Activated naive CD4-positive, alpha-beta T cell treated with anti-CD3 and anti-CD28 coated beads, Interleukin-2, amount 50 U/mL, for 72 hours (primary cell): Measurements from ENCODE around the gene ABCA13. TPM values are rescaled to one million over a fixed set of nuclear protein-coding genes. Genes with fewer than 3 reads are reported as not detected.

ENCODE experiments used
- ATAC-seq, 2 donors: fragments of 150-1000 bp; cut with Tn5 transposase; 2 replicates each; pipeline ENCODE4 v1.10.0; 2021; ENCODE audit warnings: mild to moderate bottlenecking in 2 of 2, moderate library complexity in 2 of 2
- DNase-seq, 2 donors: peaks; one replicate each; pipeline ENCODE4 v3.0.0; 2021 to 2022; ENCODE audit warnings: low spot score in 2 of 2
- H3K27ac Mint-ChIP-seq, 2 donors: one replicate each; pipeline ENCODE4 v1.8.0; 2022; ENCODE audit warnings: mild to moderate bottlenecking in 2 of 2, mixed read lengths in 2 of 2
- H3K36me3 Mint-ChIP-seq, 2 donors: one replicate each; pipeline ENCODE4 v1.8.0; 2022; ENCODE audit warnings: mixed read lengths in 2 of 2
- H3K9me3 Mint-ChIP-seq, 2 donors: one replicate each; pipeline ENCODE4 v1.8.0; 2022; ENCODE audit warnings: mixed read lengths in 2 of 2
- total RNA-seq, 2 donors: library from RNA; stranded (reverse); gene quantifications; one replicate each; pipeline ENCODE4 v1.2.3, GENCODE V29; 2022

Gene ABCA13
- total RNA-seq, 2 donors from 2014 or later, result not detected

DNA sequence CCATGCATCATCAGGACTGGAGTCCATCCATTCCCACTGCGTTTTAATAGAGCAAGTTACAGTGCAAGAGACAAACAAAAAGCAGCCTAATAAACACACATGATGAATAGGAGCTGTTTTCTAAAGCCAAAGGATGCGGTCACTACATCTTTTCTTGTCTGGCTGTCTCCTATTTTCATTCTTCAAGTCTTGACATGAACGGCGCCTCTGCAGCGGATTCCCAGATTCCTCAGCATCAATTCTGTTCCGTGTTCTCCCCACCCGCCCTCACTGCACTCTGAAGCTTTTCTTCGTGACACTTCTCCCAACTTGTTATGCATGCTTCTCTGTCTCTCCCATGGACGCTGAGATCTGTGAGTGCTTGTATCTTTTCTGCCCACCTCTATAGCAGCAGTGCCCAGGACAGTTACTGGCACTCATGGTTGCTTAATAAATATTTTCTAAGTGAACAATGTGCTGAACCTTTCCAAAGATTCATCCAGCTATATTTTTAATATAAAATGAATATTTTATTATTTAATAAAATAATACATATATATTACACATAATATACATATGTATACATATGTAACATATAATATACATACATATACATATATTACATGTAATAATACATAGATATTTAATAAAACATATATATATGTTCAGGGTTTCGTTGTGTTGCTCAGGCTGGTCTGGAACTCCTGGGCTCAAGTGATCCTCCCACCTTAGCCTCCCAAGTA, 242.9 kb downstream of the ABCA13 start:
- Mint-ChIP-seq H3K36me3 (no peaks in the 10 kb centered on the region), H3K27ac (no peak overlapping the region), H3K9me3 (no peaks in the 10 kb centered on the region)
- DNase-seq, result no peak
- ATAC-seq, result no peak

DNA sequence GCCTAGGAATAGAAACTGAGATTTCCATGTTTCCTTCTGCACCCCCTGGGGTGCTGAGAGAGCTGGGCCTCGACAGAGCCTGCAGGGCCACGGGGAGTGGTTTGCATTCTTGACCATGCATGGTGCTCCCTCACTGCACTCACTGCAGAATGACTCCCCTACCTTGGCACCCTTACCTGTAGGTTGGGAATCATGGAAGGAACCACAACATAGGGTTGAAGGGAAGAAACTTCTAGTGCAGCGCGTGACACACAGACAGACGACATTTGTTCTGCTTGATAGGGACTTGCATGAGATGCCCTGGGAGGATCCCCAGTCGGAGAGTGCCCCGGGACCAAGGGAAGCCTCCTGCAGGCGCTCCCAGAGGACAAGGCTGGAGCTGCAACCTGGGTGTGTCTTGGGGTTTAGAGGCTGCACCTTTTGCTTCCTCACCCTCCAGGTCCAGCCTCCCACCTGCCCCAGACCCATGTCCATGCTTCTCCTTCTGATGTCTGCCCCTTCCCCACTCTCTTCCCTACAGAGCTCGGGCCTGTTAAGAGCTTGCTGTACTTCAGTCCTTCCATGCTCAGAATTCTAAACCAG, 245.2 kb downstream of the ABCA13 start:
- Mint-ChIP-seq H3K9me3 (no peaks in the 10 kb centered on the region), H3K36me3 (no peaks in the 10 kb centered on the region), H3K27ac (no peak overlapping the region)
- DNase-seq (no peak), ATAC-seq (no peak)

DNA sequence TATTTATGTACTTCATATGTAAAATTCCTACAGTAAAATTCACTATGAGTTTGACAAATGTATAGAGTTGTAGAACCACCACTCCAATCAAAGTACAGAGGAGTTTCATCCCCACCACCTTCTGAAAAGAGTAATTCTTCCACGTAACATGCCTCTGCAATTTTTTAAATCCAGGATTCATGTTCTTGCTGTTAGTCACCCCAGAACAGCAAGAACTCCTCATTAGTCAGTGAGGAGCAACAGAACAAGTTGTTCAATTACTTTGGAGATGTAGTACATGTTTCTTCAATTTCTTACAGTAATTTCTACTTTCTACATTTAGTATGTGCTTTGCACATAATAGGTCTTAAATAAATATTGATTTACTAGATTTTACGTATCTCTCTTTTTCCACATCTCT, 248.1 kb downstream of the ABCA13 start:
- Mint-ChIP-seq H3K9me3 (peaks cover 0 to 3% of the 10 kb centered on the region in 2 donors), H3K27ac (peak overlapping the region in 1 of 2 donors; percentile 15), H3K36me3 (no peaks in the 10 kb centered on the region)
- ATAC-seq (no peak), DNase-seq (no peak)

DNA sequence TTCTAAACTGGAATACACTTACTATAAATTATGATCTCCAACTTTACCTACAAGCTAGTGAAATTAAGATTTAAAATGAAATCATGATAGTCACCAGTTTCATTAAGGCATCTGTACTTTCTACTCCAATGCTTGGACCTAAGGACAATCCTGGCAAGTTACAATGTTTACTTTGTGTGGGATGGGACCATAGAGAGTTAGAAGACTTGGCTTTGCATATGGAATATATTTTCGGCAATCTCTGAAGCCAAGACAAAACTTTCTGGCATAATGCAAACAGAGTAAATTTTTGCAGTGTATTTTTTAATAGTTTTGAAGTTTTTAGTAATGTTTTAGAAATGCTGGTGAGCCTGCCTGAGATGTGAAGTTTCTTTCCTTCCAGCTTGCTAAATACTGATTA, 248.9 kb downstream of the ABCA13 start:
- no peak overlapping the region for H3K27ac Mint-ChIP-seq
- DNase-seq (no peak), ATAC-seq (no peak)
- peaks cover 0 to 3% of the 10 kb centered on the region in 2 donors for H3K9me3 Mint-ChIP-seq
- no peaks in the 10 kb centered on the region for H3K36me3 Mint-ChIP-seq

DNA sequence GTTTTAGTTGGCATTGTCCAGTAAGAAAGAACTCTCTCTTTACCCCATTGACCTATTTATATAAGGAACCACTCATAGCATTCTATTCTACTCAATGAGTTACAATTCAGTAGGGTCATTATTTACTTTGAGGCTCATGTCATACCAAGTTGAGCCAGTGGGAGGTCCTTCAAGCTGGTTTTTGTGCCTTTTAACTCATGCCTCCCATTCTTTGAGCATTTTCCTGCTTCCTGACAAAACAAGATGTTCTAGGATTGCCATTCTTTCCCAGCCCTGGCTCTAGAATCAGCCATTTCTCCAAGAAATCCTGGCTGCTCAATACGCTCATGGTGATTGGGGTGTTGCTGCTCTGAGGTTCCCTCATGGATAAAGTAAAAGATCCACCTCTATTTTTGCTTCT, 250.1 kb downstream of the ABCA13 start:
- Mint-ChIP-seq H3K9me3 (peaks cover 0 to 3% of the 10 kb centered on the region in 2 donors), H3K36me3 (no peaks in the 10 kb centered on the region), H3K27ac (no peak overlapping the region)
- DNase-seq (no peak), ATAC-seq (no peak)

DNA sequence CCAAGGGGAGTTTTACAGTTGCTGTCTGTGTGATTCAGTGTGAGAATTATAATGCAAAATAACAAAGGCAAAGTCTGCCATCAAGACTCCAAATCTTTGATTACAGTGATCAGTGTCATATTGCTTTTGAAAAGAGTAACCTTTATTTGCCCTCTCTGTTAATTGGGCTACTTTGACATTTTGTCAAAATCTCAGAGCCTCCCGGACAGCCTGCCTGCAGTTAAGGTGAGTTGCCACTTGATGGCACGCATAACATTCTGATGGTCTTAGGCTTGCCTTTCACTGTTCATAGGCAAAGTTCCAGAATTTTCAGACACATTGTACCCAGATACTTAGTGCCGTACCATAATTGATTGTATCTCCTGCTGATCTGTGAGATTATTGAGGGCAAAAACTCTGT, 253.5 kb downstream of the ABCA13 start:
- Mint-ChIP-seq H3K36me3 (no peaks in the 10 kb centered on the region), H3K9me3 (peaks cover 0 to 3% of the 10 kb centered on the region in 2 donors), H3K27ac (no peak overlapping the region)
- DNase-seq (no peak), ATAC-seq (no peak)

DNA sequence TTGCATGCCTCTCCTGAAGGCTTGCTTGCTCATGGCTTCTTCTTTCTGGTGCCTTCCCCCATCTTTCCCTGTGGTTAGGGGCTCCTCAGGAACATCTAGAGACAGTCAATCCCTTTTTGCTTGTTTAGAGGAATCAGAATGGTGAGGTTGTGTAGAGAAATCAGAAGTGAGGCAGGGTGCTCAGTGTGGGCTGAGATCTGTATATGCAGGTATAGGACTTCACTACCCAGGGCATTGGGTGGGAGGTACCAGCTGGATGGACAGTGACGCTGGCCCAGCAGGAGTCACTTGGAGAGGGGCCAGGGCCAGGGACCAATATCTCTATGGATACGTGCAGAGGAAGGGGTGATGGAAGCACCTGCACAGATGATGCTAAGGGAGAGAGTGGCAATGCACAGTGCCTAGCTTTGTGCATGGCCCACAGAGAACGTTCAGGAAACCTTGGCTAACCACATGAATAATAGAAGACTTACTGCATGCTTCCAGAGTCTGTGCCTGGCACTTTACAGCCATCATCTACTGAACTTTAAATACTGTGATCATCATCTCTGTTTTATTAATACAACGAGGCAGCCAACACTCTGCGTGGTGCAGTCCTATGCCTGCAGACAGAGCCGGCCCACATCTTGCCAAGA, 255.2 kb downstream of the ABCA13 start:
- Mint-ChIP-seq H3K27ac (no peak overlapping the region), H3K9me3 (peaks cover 0 to 3% of the 10 kb centered on the region in 2 donors), H3K36me3 (no peaks in the 10 kb centered on the region)
- ATAC-seq (no peak), DNase-seq (no peak)

DNA sequence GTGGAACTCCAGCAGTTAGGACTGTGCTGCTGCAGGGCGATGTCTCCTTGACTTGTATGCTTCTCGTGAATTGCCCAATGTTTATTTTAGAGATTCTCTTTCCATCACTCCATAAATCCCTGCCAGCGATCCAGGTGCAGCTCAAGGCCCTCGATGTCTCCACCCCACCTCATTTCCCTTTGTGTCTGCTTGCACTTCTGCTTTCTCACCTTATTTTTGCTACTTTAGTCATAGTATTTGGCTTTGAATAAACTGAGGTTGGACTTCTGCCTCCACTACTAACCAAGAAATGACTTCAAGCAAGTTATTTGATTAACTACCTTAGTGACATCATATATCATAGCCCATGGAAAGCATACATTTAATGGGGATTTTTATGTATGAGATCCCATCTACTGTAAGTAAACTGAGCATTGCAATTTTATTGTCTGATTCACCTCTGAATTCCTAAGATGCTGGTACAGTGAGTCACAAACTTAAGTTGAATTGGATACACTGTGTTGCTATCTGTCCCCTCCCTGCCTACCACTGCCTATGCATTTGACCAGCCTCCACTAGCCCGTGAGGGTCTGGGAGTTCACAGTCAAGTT, 255.8 kb downstream of the ABCA13 start:
- Mint-ChIP-seq H3K27ac (no peak overlapping the region), H3K36me3 (no peaks in the 10 kb centered on the region), H3K9me3 (peaks cover 0 to 3% of the 10 kb centered on the region in 2 donors)
- no peak for ATAC-seq
- no peak for DNase-seq

DNA sequence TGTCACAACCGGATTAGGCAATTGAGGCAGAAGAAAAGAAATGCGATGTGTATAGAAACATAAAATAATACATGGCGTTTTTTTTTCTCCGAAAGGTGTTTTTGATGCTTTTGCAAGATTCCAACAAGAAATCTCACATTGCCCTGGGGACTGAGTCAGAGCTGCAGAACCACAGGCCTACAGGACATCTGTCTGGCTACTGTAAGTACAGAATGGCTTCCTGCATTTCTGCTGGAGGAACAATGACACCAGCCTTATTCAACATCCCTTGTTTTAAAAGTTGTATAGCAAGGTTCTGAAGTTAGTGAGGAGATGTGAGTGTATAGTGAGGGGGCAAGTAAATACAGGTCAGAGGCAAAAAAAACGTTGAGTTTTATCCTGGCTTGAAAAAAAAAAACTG, 256.4 kb downstream of the ABCA13 start:
- no peak for DNase-seq
- H3K36me3 Mint-ChIP-seq, result no peaks in the 10 kb centered on the region
- H3K9me3 Mint-ChIP-seq, result peaks cover 0 to under 1% of the 10 kb centered on the region in 2 donors
- no peak for ATAC-seq
- H3K27ac Mint-ChIP-seq, result no peak overlapping the region

DNA sequence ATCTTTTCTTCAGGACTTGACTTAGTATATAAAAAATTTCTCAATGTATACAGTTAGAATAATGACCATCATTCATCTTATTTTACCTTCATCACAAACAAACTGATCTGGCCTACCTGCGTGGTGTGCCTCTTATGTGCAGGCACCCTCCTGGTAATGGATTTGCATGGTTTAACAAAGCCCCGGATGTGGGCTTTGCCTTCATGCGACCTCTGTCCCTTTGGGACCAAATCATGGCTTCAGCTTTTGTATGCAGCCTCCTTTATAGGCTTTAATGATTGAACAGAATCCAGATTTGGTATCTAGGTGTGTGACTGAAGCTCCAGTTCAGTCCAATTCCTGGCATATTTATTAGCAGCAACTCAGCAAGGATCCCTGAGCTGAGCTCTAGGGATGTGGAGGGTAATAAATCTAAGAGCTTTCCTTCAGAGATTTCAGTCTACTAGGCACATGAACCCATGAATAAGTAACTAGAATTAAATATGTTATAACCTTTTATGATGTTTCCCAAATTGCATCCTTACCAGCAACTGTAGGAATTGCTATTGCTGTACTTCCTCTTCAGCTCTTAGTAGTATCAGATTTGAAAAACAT, 256.9 kb downstream of the ABCA13 start:
- no peaks in the 10 kb centered on the region for H3K9me3 Mint-ChIP-seq
- DNase-seq (no peak), ATAC-seq (no peak)
- H3K36me3 Mint-ChIP-seq, result no peaks in the 10 kb centered on the region
- no peak overlapping the region for H3K27ac Mint-ChIP-seq

DNA sequence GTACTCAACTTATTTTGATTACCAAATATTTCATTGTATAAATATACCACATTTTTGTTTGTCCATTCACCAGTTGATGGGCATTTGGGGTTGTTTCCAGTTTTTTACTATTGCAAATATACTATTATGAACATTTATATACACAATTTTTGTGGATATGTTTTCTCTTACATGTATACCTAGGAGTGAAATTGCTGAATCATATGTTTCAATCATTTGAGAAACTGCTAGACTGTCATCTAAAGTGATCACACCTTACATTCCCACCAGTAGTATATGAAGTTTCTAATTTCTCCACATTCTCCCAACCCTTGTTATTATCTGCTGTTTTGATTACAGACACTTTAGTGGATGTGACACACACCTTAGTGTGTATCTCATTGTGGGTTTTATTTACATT, 257.9 kb downstream of the ABCA13 start:
- DNase-seq, result no peak
- no peak for ATAC-seq
- Mint-ChIP-seq H3K36me3 (no peaks in the 10 kb centered on the region), H3K27ac (no peak overlapping the region), H3K9me3 (no peaks in the 10 kb centered on the region)

DNA sequence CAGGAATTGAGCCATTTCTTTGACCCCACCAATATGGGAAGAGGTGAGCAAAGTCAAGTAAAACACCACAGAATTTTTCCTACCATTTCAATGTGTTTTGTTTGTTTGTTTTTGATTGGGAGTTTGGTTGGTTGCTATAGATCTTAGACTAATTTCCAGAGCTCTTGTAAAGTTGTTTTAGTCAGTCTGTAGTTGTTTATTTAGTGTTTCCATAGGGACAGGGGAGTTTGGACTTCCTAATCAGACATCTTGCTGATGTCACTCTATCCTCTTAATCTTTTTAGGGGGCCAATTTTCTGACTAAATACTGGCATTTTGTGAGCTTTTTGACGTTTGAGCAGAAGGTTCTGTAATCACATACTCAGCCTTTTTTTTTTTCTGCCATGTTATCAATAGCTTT, 266.9 kb downstream of the ABCA13 start:
- DNase-seq, result no peak
- ATAC-seq, result no peak
- Mint-ChIP-seq H3K27ac (no peak overlapping the region), H3K36me3 (no peaks in the 10 kb centered on the region), H3K9me3 (peaks cover 0 to 3% of the 10 kb centered on the region in 2 donors)

DNA sequence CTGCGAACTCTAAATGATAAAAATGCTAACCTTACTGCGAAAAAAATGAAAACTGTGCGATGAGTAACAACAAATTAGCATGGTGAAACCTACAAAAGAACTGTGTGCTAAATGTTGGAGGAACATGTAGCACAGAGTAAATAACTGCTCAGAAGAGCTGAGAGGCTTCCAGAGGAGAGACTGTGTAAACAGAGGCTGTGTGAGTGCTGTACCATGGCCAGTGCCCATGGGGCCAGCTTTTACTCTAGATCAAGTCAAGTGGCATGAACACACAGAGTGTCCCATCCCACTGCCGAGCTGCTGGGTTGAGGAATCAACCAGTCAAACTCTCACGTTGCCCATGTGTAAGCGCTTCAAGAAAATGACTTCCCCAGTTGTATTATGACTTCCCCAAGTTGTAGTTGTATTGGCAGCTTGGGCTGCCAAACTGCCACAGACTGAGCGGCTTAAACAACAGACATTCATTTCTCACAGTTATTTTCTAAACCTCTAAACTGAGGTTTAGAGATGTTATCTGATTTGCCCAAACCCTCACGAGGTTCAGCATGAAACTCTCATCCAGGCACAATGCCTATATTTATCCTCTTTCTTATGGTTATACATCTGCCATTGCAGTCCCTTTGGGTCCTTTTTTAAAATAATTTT, 270.7 kb downstream of the ABCA13 start:
- Mint-ChIP-seq H3K36me3 (peaks cover 0 to 6% of the 10 kb centered on the region in 2 donors), H3K9me3 (peaks cover 17 to 21% of the 10 kb centered on the region in 2 donors), H3K27ac (no peak overlapping the region)
- DNase-seq (no peak), ATAC-seq (no peak)

DNA sequence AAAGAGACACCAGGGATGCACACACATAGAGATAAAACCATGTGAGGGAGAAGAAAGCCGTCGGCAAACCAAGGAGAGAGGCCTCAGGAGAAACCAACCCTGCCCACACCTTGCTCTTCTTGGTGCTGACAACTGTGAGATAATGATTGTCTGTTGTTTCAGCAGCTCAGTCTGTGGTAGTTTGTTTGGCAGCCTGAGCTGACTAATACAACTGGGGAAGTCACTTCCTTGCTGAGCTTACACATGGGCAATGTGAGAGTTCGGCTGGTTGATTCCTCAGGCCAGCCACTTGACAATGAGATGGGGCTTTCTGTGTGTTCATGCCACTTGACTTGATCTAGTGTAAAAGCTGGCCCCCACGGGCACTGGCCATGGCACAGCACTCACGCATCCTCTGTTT, 271.8 kb downstream of the ABCA13 start:
- Mint-ChIP-seq H3K36me3 (peaks cover 0 to 6% of the 10 kb centered on the region in 2 donors), H3K27ac (no peak overlapping the region), H3K9me3 (peaks cover 17 to 21% of the 10 kb centered on the region in 2 donors)
- ATAC-seq, result peak in 1 of 2 donors; percentile 26
- DNase-seq, result no peak

DNA sequence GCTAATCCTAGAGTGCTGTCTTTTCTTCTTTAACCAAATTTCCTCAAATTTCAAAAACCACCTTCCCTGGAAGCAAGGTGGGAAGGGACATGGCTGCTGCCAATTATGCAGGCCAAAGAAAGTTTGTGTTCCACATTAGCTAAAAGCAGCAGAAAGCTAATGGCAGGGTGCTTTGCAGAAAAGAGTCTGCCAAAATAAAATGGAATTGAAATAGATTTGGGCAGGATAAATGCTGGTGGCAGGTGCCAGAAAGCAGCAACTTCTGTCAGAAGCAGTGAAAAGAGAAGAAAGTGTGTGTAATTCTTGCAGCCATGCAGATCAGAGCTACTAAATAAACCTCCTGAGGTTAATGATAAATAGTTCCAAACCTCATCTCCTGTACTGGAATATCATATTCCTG, 275.5 kb downstream of the ABCA13 start:
- no peak for ATAC-seq
- no peak for DNase-seq
- H3K36me3 Mint-ChIP-seq, result peaks cover 0 to 6% of the 10 kb centered on the region in 2 donors
- H3K27ac Mint-ChIP-seq, result no peak overlapping the region
- peaks cover 17 to 21% of the 10 kb centered on the region in 2 donors for H3K9me3 Mint-ChIP-seq

DNA sequence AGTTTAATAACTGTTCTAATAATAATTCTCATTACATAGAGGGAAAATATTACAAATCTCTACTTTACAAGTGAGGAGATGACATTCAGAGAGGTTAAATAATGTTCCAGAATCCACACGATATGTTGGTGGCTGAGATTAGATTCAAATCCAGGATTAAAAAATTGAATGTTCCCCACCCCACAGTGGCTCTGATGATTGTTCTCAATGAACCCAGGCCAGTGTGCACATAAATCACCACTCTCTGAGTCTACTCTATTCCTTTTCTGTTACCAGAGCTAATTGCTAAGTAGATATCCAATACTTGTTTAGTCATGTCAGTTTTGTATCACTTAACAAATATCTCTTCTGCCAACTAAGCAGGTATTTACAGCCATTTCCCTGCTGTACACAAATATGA, 281.0 kb downstream of the ABCA13 start:
- ATAC-seq, result no peak
- no peak overlapping the region for H3K27ac Mint-ChIP-seq
- no peak for DNase-seq
- H3K9me3 Mint-ChIP-seq, result no peaks in the 10 kb centered on the region
- no peaks in the 10 kb centered on the region for H3K36me3 Mint-ChIP-seq

DNA sequence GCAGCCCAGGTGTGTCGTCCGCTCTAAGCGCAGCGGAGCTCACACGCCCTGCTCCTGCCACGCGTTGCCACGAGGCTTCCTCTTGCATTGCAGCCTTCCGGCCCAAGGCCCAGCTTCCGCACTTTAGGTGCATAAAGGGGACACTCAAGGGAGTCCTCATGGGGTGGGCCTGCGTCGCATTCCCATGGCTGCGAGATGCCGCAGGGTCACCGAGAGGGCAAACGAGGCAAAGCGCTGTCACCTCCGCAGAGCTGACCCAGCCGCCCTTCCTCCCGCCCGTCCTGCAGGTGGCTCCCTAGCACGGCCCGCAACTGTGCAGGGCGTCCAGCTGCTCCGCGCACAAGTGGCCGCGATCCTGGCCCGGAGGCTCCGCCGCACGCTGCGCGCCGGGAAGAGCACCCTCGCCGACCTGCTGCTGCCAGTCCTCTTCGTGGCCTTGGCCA, 283.5 kb downstream of the ABCA13 start:
- DNase-seq (no peak), ATAC-seq (peak in 1 of 2 donors; percentile 22)
- no peak overlapping the region for H3K27ac Mint-ChIP-seq
- no peaks in the 10 kb centered on the region for H3K36me3 Mint-ChIP-seq
- H3K9me3 Mint-ChIP-seq, result no peaks in the 10 kb centered on the region
